Pulmonary artery endothelial cell (primary cell): ENCODE data around the gene BBS5. TPM values are rescaled to one million over a fixed set of nuclear protein-coding genes. Genes with fewer than 3 reads are reported as not detected.

Experiments used
- DNase-seq: peaks from one replicate; pipeline ENCODE4 v3.0.0-alpha.2; 2011; ENCODE audit warnings: low read depth, low spot score
- total RNA-seq: library from RNA; depleted of rRNA; stranded (reverse); fragments of >200 nt; gene quantifications from 2 replicates; pipeline ENCODE4 v1.2.3, GENCODE V29; 2014

BBS5 gene
- total RNA-seq, 1 donor from 2014 or later: 2.6 TPM

GRCh38 chr2:169540146-169540545 is 60.9 kb downstream of the BBS5 start:
- no peak for DNase-seq

DNA sequence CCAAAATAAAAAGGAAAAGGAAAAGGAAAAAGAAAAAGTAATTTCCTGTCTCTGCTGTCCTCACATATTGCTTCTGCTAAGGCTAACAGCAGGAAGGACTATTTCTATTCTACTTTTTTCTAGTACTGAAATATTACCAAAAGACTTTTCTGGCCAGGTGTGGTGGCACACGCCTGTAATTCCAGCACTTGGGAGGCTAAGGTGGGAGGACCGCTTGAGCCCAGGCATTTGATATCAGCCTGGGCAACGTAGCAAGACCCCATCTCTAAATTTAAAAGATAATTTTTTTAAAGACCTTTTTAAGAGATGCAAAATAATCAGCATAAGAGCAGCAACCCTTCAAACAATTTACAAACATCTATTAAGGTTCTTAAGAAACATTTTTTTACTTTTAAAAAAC is 63.1 kb downstream of the BBS5 start:
- no peak for DNase-seq

DNA sequence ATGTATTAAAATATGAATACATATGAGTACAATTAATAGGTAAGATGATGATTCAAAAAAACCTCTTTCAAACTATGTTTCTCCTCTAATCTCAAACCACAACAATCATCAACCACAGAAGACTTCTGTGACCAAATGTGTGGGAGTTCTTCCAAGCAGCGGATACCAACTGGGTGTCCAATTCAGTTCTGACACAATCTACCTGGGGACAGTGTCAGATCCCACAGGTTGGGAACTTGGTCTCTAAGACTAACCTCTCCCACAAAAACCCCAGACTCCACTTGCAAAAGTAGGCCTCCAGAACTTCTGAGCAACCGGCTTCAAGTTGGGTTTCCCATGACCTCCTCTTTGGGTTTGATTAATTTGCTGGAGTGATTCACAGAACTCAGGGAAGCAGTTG is 67.5 kb downstream of the BBS5 start:
- no peak for DNase-seq

Other genes starting within 250 kb of the BBS5 start
- gene LRP2, start 117.0 kb upstream of the BBS5 start, total RNA-seq: under 0.01 and 0.11 TPM in 2 replicates
- gene KLHL41, start 30.2 kb downstream of the BBS5 start, total RNA-seq: 0.13 and 0.28 TPM in 2 replicates
- 16.0 and 27.0 TPM in 2 replicates for gene FASTKD1, start 94.4 kb downstream of the BBS5 start, total RNA-seq
- 24.2 and 30.8 TPM in 2 replicates for gene PPIG, start 104.9 kb downstream of the BBS5 start, total RNA-seq
- not detected in 2 replicates for gene CFAP210, start 214.9 kb downstream of the BBS5 start, total RNA-seq
- gene PHOSPHO2, start 215.0 kb downstream of the BBS5 start, total RNA-seq: 1.5 and 2.0 TPM in 2 replicates